Measurements from ENCODE around the gene ARHGEF33.

The ARHGEF33 gene

GRCh38 chr2:38930600-38930999 lies 40.9 kb downstream of the ARHGEF33 start:
- Histone ChIP-seq H3K27ac (ENCODE audit: low read depth, low read length) (no peak overlapping the region), H3K36me3 (ENCODE audit: low read length) (no peaks in the 10 kb centered on the region), H3K9ac (ENCODE audit: low read length) (no peak overlapping the region), H2AFZ (ENCODE audit: low read depth, low read length, severe bottlenecking) (no peak overlapping the region), H3K27me3 (ENCODE audit: low read length) (no peaks in the 10 kb centered on the region), H3K79me2 (ENCODE audit: insufficient read depth, low read length) (no peaks in the 10 kb centered on the region), H3K9me3 (ENCODE audit: insufficient read depth, low read length) (no peaks in the 10 kb centered on the region), H3F3A (ENCODE audit: insufficient read depth) (no peaks in the 10 kb centered on the region), H3K9me2 (replicated peaks; ENCODE audit: insufficient read depth, low read length) (no peaks in the 10 kb centered on the region), H3K4me3 (ENCODE audit: insufficient read depth, low read length, poor library complexity, severe bottlenecking) (no peak overlapping the region), H3K4me2 (ENCODE audit: low read depth, low read length, poor library complexity, severe bottlenecking) (no peak overlapping the region), H4K20me1 (ENCODE audit: low read depth, low read length) (no peaks in the 10 kb centered on the region)
- no peak for TF ChIP-seq CTCF (IDR thresholded peaks at IDR 0.05; ENCODE audit: insufficient read depth, low read length, poor library complexity, severe bottlenecking)
- no peak for TF ChIP-seq EZH2phosphoT487 (conservative IDR thresholded peaks at IDR 0.05; ENCODE audit: low read length)

GRCh38 chr2:38932586-38932985 lies 42.9 kb downstream of the ARHGEF33 start:
- no peak overlapping the region for H3K27ac ChIP-seq (ENCODE audit: low read depth, low read length)
- H3K4me3 ChIP-seq (ENCODE audit: insufficient read depth, low read length, poor library complexity, severe bottlenecking): no peak overlapping the region
- H3K9ac ChIP-seq (ENCODE audit: low read length): no peak overlapping the region
- H3K9me3 ChIP-seq (ENCODE audit: insufficient read depth, low read length): no peaks in the 10 kb centered on the region
- no peaks in the 10 kb centered on the region for H3K9me2 ChIP-seq (replicated peaks; ENCODE audit: insufficient read depth, low read length)
- no peaks in the 10 kb centered on the region for H3K36me3 ChIP-seq (ENCODE audit: low read length)
- H3K4me2 ChIP-seq (ENCODE audit: low read depth, low read length, poor library complexity, severe bottlenecking): no peak overlapping the region
- TF ChIP-seq EZH2phosphoT487 (conservative IDR thresholded peaks at IDR 0.05; ENCODE audit: low read length) (no peak), CTCF (IDR thresholded peaks at IDR 0.05; ENCODE audit: insufficient read depth, low read length, poor library complexity, severe bottlenecking) (no peak)
- no peaks in the 10 kb centered on the region for H3F3A ChIP-seq (ENCODE audit: insufficient read depth)
- H3K79me2 ChIP-seq (ENCODE audit: insufficient read depth, low read length): no peaks in the 10 kb centered on the region
- no peak overlapping the region for H2AFZ ChIP-seq (ENCODE audit: low read depth, low read length, severe bottlenecking)
- no peaks in the 10 kb centered on the region for H3K27me3 ChIP-seq (ENCODE audit: low read length)
- no peaks in the 10 kb centered on the region for H4K20me1 ChIP-seq (ENCODE audit: low read depth, low read length)

GRCh38 chr2:38933653-38934052 lies 44.0 kb downstream of the ARHGEF33 start:
- H3K27me3 ChIP-seq (ENCODE audit: low read length): no peaks in the 10 kb centered on the region

More at GRCh38 chr2:38933653-38934052, 44.0 kb downstream of the ARHGEF33 start:
- Histone ChIP-seq H3K36me3 (ENCODE audit: low read length) (no peaks in the 10 kb centered on the region), H3K9me2 (replicated peaks; ENCODE audit: insufficient read depth, low read length) (no peaks in the 10 kb centered on the region), H3K9me3 (ENCODE audit: insufficient read depth, low read length) (no peaks in the 10 kb centered on the region), H3K4me3 (ENCODE audit: insufficient read depth, low read length, poor library complexity, severe bottlenecking) (no peak overlapping the region), H3K9ac (ENCODE audit: low read length) (no peak overlapping the region), H3K79me2 (ENCODE audit: insufficient read depth, low read length) (no peaks in the 10 kb centered on the region), H3K27ac (ENCODE audit: low read depth, low read length) (no peak overlapping the region), H3F3A (ENCODE audit: insufficient read depth) (no peaks in the 10 kb centered on the region), H4K20me1 (ENCODE audit: low read depth, low read length) (no peaks in the 10 kb centered on the region), H2AFZ (ENCODE audit: low read depth, low read length, severe bottlenecking) (no peak overlapping the region), H3K4me2 (ENCODE audit: low read depth, low read length, poor library complexity, severe bottlenecking) (no peak overlapping the region)
- TF ChIP-seq EZH2phosphoT487 (conservative IDR thresholded peaks at IDR 0.05; ENCODE audit: low read length) (no peak), CTCF (IDR thresholded peaks at IDR 0.05; ENCODE audit: insufficient read depth, low read length, poor library complexity, severe bottlenecking) (no peak)
